ENCODE data around the gene BTAF1.

Gene BTAF1

DNA sequence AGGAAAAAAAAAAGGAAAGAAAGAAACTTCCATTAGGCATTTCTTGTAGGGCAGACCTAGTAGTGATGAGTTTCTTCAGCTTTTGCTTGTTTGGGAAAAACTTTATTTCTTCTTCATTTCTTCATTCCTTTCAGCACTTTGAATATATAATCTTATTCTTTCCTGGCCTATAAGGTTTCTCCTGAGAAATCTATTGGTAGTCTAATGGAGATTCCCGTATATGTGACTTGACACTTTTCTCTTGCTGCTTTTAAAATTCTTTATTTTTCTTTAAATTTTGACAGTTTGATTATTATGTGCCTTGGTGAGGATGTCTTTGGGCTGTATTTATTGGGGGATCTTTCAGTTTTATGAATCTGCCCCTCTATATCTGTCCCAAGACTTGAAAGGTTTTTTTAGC lies 3.9 kb upstream of the BTAF1 start:
- no peak for DNase-seq
- TF ChIP-seq, protein P1, sequence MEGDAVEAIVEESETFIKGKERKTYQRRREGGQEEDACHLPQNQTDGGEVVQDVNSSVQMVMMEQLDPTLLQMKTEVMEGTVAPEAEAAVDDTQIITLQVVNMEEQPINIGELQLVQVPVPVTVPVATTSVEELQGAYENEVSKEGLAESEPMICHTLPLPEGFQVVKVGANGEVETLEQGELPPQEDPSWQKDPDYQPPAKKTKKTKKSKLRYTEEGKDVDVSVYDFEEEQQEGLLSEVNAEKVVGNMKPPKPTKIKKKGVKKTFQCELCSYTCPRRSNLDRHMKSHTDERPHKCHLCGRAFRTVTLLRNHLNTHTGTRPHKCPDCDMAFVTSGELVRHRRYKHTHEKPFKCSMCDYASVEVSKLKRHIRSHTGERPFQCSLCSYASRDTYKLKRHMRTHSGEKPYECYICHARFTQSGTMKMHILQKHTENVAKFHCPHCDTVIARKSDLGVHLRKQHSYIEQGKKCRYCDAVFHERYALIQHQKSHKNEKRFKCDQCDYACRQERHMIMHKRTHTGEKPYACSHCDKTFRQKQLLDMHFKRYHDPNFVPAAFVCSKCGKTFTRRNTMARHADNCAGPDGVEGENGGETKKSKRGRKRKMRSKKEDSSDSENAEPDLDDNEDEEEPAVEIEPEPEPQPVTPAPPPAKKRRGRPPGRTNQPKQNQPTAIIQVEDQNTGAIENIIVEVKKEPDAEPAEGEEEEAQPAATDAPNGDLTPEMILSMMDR (IDR thresholded peaks at IDR 0.05; ENCODE audit: low read depth, low read length): no peak
- peaks cover 3% of the 10 kb centered on the region; the same call in 1 of the 2 replicates for H3K36me3 ChIP-seq
- no peak overlapping the region for H3K27ac ChIP-seq
- H3K27me3 ChIP-seq (ENCODE audit: insufficient read depth, low read depth, severe bottlenecking): no peaks in the 10 kb centered on the region
- H3K4me3 ChIP-seq (ENCODE audit: low read depth, low read length): no peak overlapping the region
- no peaks in the 10 kb centered on the region for H3K9me3 ChIP-seq (ENCODE audit: severe bottlenecking)

DNA sequence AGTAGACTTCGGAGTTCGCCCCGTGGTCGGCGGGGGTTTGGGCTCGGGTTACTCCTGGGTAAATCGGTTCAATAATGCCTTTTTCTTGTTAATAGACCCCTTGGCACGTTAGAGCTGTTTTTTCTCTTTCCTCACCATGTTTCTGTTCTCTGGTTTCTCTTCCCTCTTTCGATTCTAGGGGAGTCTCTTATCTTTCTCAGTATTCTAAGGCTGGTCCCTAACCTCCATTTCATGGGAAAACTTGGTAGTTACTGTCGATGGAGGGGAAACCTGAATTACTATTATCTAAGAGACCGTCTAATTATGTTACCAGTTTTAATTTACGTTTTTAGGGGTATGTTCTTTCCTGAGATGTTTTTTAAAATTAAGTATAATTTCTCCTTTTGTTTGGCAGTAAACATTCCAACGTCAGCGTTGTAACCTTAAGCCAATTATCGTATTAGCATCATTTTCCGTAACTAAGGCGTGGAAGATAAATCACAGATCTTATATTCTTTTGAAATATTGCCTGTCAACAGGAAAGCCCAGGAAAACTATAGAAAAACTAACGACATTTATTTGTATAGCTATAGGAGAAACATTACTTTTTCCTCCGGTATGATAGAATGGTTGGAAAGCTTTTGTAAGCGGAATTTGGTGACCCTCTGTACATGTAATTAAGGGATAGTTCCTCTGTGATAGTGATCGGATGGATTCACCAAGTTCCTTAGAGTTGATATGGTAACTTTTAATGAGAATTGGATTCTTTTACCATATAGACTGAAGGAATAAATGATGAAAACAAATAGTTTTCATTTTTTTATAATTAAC lies 847 bp downstream of the BTAF1 start:
- H3K36me3 ChIP-seq: peaks cover 31% of the 10 kb centered on the region
- TF ChIP-seq, protein P1 (IDR thresholded peaks at IDR 0.05; ENCODE audit: low read depth, low read length): no peak
- DNase-seq: no peak

DNA sequence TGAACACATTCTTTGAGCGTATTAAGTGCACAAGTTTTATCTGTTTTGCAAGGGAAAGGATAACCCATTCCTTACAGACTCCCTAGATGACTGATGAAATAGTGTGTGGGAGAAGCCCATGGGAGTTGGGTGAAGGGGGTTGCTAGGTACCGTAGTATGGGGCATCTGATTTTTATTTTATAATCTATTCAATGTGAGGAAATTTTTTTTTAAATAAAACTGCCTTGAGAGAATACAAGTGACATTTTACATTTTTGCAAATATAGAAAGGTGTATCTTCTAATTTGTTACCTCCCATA lies 1.4 kb downstream of the BTAF1 start:
- TF ChIP-seq, protein P1 (IDR thresholded peaks at IDR 0.05; ENCODE audit: low read depth, low read length): no peak
- H3K4me3 ChIP-seq (ENCODE audit: low read depth, low read length): peak overlapping the region; percentile 100
- no peak overlapping the region for H3K27ac ChIP-seq
- no peaks in the 10 kb centered on the region for H3K27me3 ChIP-seq (ENCODE audit: insufficient read depth, low read depth, severe bottlenecking)
- peaks cover 31% of the 10 kb centered on the region for H3K36me3 ChIP-seq
- no peaks in the 10 kb centered on the region for H3K9me3 ChIP-seq (ENCODE audit: severe bottlenecking)
- no peak for DNase-seq

More for the DNA sequence above, 847 bp downstream of the BTAF1 start:
- no peaks in the 10 kb centered on the region for H3K27me3 ChIP-seq (ENCODE audit: insufficient read depth, low read depth, severe bottlenecking)
- H3K9me3 ChIP-seq (ENCODE audit: severe bottlenecking): no peaks in the 10 kb centered on the region
- H3K27ac ChIP-seq: peak overlapping the region; percentile 90
- peak overlapping the region; percentile 100 for H3K4me3 ChIP-seq (ENCODE audit: low read depth, low read length)

GRCh38 chr10:91930939-91931338 lies 7.4 kb downstream of the BTAF1 start:
- peaks cover 61% of the 10 kb centered on the region for H3K36me3 ChIP-seq
- H3K9me3 ChIP-seq (ENCODE audit: severe bottlenecking): no peaks in the 10 kb centered on the region
- H3K27ac ChIP-seq: no peak overlapping the region
- no peak for DNase-seq
- H3K4me3 ChIP-seq (ENCODE audit: low read depth, low read length): no peak overlapping the region
- TF ChIP-seq, protein P1 (IDR thresholded peaks at IDR 0.05; ENCODE audit: low read depth, low read length): no peak
- no peaks in the 10 kb centered on the region for H3K27me3 ChIP-seq (ENCODE audit: insufficient read depth, low read depth, severe bottlenecking)

GRCh38 chr10:91931526-91932190 lies 8.1 kb downstream of the BTAF1 start:
- Histone ChIP-seq H3K27ac (no peak overlapping the region), H3K4me3 (ENCODE audit: low read depth, low read length) (no peak overlapping the region), H3K27me3 (ENCODE audit: insufficient read depth, low read depth, severe bottlenecking) (no peaks in the 10 kb centered on the region), H3K36me3 (peaks cover 61% of the 10 kb centered on the region), H3K9me3 (ENCODE audit: severe bottlenecking) (no peaks in the 10 kb centered on the region)
- TF ChIP-seq, protein P1 (IDR thresholded peaks at IDR 0.05; ENCODE audit: low read depth, low read length): no peak
- DNase-seq: no peak

Measured in WERI-Rb-1 (cell line).